Panc1 (cell line): Measurements from ENCODE around the gene ADA.

ENCODE experiments used
- CTCF ChIP-seq: fragments of 450-650 bp; IDR thresholded peaks from 2 replicates; pipeline ENCODE4 v1.5.1; 2017; ENCODE audit warnings: mild to moderate bottlenecking
- POLR2AphosphoS5 ChIP-seq: IDR thresholded peaks from 2 replicates; pipeline ENCODE4 v1.6.1; 2012; ENCODE audit warnings: mild to moderate bottlenecking, low read depth, low read length, moderate library complexity
- TCF7L2 ChIP-seq: IDR thresholded peaks from 2 replicates; pipeline ENCODE4 v1.6.1; 2011; ENCODE audit warnings: mild to moderate bottlenecking, low read depth, low read length, inconsistent platforms
- TF ChIP-seq, protein P1 (sequence below), 2 experiments: IDR thresholded peaks; 2 replicates each; pipeline ENCODE4 v1.6.1; 2011 to 2012; ENCODE audit warnings: low read depth in 2 of 2, control low read depth in 1 of 2, low read length in 1 of 2, mild to moderate bottlenecking in 1 of 2, moderate library complexity in 1 of 2; ENCODE audit not compliant: insufficient read depth in 1 of 2

- TF ChIP-seq CTCF (no peak), POLR2AphosphoS5 (no peak), TCF7L2 (no peak)
- TF ChIP-seq, protein P1, sequence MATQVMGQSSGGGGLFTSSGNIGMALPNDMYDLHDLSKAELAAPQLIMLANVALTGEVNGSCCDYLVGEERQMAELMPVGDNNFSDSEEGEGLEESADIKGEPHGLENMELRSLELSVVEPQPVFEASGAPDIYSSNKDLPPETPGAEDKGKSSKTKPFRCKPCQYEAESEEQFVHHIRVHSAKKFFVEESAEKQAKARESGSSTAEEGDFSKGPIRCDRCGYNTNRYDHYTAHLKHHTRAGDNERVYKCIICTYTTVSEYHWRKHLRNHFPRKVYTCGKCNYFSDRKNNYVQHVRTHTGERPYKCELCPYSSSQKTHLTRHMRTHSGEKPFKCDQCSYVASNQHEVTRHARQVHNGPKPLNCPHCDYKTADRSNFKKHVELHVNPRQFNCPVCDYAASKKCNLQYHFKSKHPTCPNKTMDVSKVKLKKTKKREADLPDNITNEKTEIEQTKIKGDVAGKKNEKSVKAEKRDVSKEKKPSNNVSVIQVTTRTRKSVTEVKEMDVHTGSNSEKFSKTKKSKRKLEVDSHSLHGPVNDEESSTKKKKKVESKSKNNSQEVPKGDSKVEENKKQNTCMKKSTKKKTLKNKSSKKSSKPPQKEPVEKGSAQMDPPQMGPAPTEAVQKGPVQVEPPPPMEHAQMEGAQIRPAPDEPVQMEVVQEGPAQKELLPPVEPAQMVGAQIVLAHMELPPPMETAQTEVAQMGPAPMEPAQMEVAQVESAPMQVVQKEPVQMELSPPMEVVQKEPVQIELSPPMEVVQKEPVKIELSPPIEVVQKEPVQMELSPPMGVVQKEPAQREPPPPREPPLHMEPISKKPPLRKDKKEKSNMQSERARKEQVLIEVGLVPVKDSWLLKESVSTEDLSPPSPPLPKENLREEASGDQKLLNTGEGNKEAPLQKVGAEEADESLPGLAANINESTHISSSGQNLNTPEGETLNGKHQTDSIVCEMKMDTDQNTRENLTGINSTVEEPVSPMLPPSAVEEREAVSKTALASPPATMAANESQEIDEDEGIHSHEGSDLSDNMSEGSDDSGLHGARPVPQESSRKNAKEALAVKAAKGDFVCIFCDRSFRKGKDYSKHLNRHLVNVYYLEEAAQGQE (IDR thresholded peaks at IDR 0.05; ENCODE audit: insufficient read depth in 1 of 2, low read depth in 2 of 2, low read length in 1 of 2), result no peak
Measured at GRCh38 chr20:44597930-44598329, 53.6 kb downstream of the ADA start.
